HFFc6 (cell line): ENCODE data around the gene PLEKHA1. TPM values are rescaled to one million over a fixed set of nuclear protein-coding genes. Genes with fewer than 3 reads are reported as not detected.
A peak's percentile ranks its signal among the peaks of the same experiment; 100 is the strongest.

Source experiments
- DNase-seq: peaks from one replicate; pipeline ENCODE4 v3.0.0-alpha.2; 2018
- H3K27ac Mint-ChIP-seq: 2 replicates; pipeline ENCODE4 v1.8.0; 2020; ENCODE audit warnings: mild to moderate bottlenecking, mixed read lengths
- H3K27me3 Mint-ChIP-seq: 2 replicates; pipeline ENCODE4 v1.8.0; 2021; ENCODE audit warnings: mild to moderate bottlenecking, moderate library complexity, mixed read lengths; ENCODE audit not compliant: insufficient read depth
- H3K36me3 Mint-ChIP-seq: 2 replicates; pipeline ENCODE4 v1.8.0; 2021; ENCODE audit warnings: low read depth, mixed read lengths
- H3K4me1 Mint-ChIP-seq: 2 replicates; pipeline ENCODE4 v1.8.0; 2020; ENCODE audit warnings: low read depth, mixed read lengths
- H3K4me3 Mint-ChIP-seq: 2 replicates; pipeline ENCODE4 v1.8.0; 2020; ENCODE audit warnings: mild to moderate bottlenecking, moderate library complexity, mixed read lengths
- H3K9me3 Mint-ChIP-seq: 2 replicates; pipeline ENCODE4 v1.8.0; 2020; ENCODE audit warnings: mild to moderate bottlenecking, mixed read lengths
- CTCF ChIP-seq: fragments of 200-600 bp; sonication (generic); IDR thresholded peaks from 2 replicates; pipeline ENCODE4 v1.5.0; 2021; ENCODE audit warnings: antibody characterized with exemption, mild to moderate bottlenecking
- total RNA-seq, 6 experiments: library from RNA; stranded (reverse); fragmentation: NEBNext Ultra II Directional; extraction: Animal tissue kit (Norgen Biotek cat#: 25700); gene quantifications; 2 replicates in 1 of 6; 3 replicates in 5 of 6; pipeline ENCODE4 v1.2.3, GENCODE V29; 2021

Gene PLEKHA1
- total RNA-seq, 6 experiments from 2014 or later = 17.7 to 26.2 (median 19.3) TPM

- no peak for TF ChIP-seq CTCF
- H3K27ac Mint-ChIP-seq = peak overlapping the region; percentile 44; the same call in 1 of the 2 replicates
Observed at GRCh38 chr10:122421742-122422141, 47.2 kb downstream of the PLEKHA1 start.

GRCh38 chr10:122422266-122422989 is 47.9 kb downstream of the PLEKHA1 start:
- Mint-ChIP-seq H3K4me1 (peaks cover 48% of the 10 kb centered on the region), H3K36me3 (peaks cover 10% of the 10 kb centered on the region; the same call in 1 of the 2 replicates), H3K9me3 (no peaks in the 10 kb centered on the region), H3K27ac (no peak overlapping the region), H3K4me3 (no peak overlapping the region), H3K27me3 (peaks cover 4% of the 10 kb centered on the region; the same call in 1 of the 2 replicates)
- DNase-seq = no peak
- no peak for TF ChIP-seq CTCF

More at GRCh38 chr10:122421742-122422141, 47.2 kb downstream of the PLEKHA1 start:
- H3K36me3 Mint-ChIP-seq = peaks cover 9% of the 10 kb centered on the region
- no peak for DNase-seq
- no peak overlapping the region for H3K4me3 Mint-ChIP-seq
- no peaks in the 10 kb centered on the region for H3K9me3 Mint-ChIP-seq
- H3K27me3 Mint-ChIP-seq = peaks cover 4% of the 10 kb centered on the region; the same call in 1 of the 2 replicates
- H3K4me1 Mint-ChIP-seq = peaks cover 55% of the 10 kb centered on the region

GRCh38 chr10:122424059-122424458 is 49.6 kb downstream of the PLEKHA1 start:
- H3K4me1 Mint-ChIP-seq = peaks cover 34% of the 10 kb centered on the region
- peaks cover 10% of the 10 kb centered on the region; the same call in 1 of the 2 replicates for H3K36me3 Mint-ChIP-seq
- no peak for DNase-seq
- H3K27ac Mint-ChIP-seq = no peak overlapping the region
- H3K9me3 Mint-ChIP-seq = no peaks in the 10 kb centered on the region
- H3K4me3 Mint-ChIP-seq = no peak overlapping the region
- TF ChIP-seq CTCF = no peak
- H3K27me3 Mint-ChIP-seq = peaks cover 4% of the 10 kb centered on the region; the same call in 1 of the 2 replicates

GRCh38 chr10:122426829-122427228 is 52.3 kb downstream of the PLEKHA1 start:
- H3K4me3 Mint-ChIP-seq = no peak overlapping the region
- no peaks in the 10 kb centered on the region for H3K9me3 Mint-ChIP-seq
- no peak for DNase-seq
- peaks cover 5% of the 10 kb centered on the region; the same call in 1 of the 2 replicates for H3K36me3 Mint-ChIP-seq
- TF ChIP-seq CTCF = no peak
- peaks cover 7% of the 10 kb centered on the region for H3K4me1 Mint-ChIP-seq
- H3K27me3 Mint-ChIP-seq = 0 out of 2 replicates have a peak, but pooled peaks cover under 1% of the 10 kb centered on the region
- no peak overlapping the region for H3K27ac Mint-ChIP-seq

GRCh38 chr10:122427280-122427679 is 52.8 kb downstream of the PLEKHA1 start:
- DNase-seq = no peak
- H3K9me3 Mint-ChIP-seq = no peaks in the 10 kb centered on the region
- no peak for TF ChIP-seq CTCF
- no peak overlapping the region for H3K27ac Mint-ChIP-seq
- peaks cover 5% of the 10 kb centered on the region; the same call in 1 of the 2 replicates for H3K36me3 Mint-ChIP-seq
- H3K4me3 Mint-ChIP-seq = no peak overlapping the region
- peaks cover 2% of the 10 kb centered on the region for H3K4me1 Mint-ChIP-seq
- no peaks in the 10 kb centered on the region for H3K27me3 Mint-ChIP-seq
